Measurements from ENCODE around the gene NHEJ1.

GRCh38 chr2:219174801-219175200 lies 14.2 kb upstream of the NHEJ1 start:
- TF ChIP-seq YY1 (IDR thresholded peaks at IDR 0.05), result no peak
- TF ChIP-seq, protein P1, sequence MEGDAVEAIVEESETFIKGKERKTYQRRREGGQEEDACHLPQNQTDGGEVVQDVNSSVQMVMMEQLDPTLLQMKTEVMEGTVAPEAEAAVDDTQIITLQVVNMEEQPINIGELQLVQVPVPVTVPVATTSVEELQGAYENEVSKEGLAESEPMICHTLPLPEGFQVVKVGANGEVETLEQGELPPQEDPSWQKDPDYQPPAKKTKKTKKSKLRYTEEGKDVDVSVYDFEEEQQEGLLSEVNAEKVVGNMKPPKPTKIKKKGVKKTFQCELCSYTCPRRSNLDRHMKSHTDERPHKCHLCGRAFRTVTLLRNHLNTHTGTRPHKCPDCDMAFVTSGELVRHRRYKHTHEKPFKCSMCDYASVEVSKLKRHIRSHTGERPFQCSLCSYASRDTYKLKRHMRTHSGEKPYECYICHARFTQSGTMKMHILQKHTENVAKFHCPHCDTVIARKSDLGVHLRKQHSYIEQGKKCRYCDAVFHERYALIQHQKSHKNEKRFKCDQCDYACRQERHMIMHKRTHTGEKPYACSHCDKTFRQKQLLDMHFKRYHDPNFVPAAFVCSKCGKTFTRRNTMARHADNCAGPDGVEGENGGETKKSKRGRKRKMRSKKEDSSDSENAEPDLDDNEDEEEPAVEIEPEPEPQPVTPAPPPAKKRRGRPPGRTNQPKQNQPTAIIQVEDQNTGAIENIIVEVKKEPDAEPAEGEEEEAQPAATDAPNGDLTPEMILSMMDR (IDR thresholded peaks at IDR 0.05; ENCODE audit: low read depth, low read length, missing input control), result no peak
- no peak for TF ChIP-seq GABPA (IDR thresholded peaks at IDR 0.05 in 1 of 2, conservative IDR thresholded peaks at IDR 0.05 in 1 of 2)
- TF ChIP-seq REST (IDR thresholded peaks at IDR 0.05), result no peak
- no peak for TF ChIP-seq JUND (IDR thresholded peaks at IDR 0.05)
- no peak for TF ChIP-seq FOXA2 (IDR thresholded peaks at IDR 0.05)
- TF ChIP-seq SP1 (IDR thresholded peaks at IDR 0.05), result no peak
- TF ChIP-seq TAF1 (conservative IDR thresholded peaks at IDR 0.05), result no peak
- no peak for TF ChIP-seq RAD21 (IDR thresholded peaks at IDR 0.05)
